ENCODE data around the gene C10orf67. TPM values are rescaled to one million over a fixed set of nuclear protein-coding genes. Genes with fewer than 3 reads are reported as not detected.

Gene C10orf67
- total RNA-seq, 1 donor from 2014 or later = 1.6 TPM

DNA sequence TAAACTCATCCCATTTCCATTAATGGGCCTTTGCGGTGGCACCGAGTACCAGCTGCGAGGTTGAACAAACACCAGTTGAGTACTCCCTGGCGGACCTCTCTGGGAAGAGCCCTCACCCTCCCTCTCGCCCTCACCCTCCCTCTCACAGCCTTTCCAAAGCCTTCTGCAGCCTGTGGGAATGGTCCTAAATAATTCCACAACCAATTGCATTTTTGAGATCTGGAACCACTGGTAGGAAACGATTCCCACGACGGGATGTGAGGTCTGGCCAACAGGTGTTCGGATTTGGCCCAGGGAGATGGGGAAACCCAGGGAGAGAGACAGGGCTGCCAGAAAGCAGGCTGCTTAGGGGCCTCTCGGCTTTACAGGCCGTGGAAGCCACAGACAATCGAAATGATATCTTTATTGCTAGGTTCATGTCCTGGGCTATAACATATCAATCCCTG is 147.2 kb downstream of the C10orf67 start:
- DNase-seq (no peak), ATAC-seq (no peak)
- intact Hi-C loops (cut with DNase I) = no loop called here
- Histone ChIP-seq H3K9me3 (no peaks in the 10 kb centered on the region), H3K27me3 (peaks cover 79% of the 10 kb centered on the region), H3K36me3 (no peaks in the 10 kb centered on the region), H3K4me1 (no peaks in the 10 kb centered on the region), H3K4me3 (no peak overlapping the region), H3K27ac (no peak overlapping the region)
- TF ChIP-seq, protein P1, sequence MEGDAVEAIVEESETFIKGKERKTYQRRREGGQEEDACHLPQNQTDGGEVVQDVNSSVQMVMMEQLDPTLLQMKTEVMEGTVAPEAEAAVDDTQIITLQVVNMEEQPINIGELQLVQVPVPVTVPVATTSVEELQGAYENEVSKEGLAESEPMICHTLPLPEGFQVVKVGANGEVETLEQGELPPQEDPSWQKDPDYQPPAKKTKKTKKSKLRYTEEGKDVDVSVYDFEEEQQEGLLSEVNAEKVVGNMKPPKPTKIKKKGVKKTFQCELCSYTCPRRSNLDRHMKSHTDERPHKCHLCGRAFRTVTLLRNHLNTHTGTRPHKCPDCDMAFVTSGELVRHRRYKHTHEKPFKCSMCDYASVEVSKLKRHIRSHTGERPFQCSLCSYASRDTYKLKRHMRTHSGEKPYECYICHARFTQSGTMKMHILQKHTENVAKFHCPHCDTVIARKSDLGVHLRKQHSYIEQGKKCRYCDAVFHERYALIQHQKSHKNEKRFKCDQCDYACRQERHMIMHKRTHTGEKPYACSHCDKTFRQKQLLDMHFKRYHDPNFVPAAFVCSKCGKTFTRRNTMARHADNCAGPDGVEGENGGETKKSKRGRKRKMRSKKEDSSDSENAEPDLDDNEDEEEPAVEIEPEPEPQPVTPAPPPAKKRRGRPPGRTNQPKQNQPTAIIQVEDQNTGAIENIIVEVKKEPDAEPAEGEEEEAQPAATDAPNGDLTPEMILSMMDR (IDR thresholded peaks at IDR 0.05) = no peak

DNA sequence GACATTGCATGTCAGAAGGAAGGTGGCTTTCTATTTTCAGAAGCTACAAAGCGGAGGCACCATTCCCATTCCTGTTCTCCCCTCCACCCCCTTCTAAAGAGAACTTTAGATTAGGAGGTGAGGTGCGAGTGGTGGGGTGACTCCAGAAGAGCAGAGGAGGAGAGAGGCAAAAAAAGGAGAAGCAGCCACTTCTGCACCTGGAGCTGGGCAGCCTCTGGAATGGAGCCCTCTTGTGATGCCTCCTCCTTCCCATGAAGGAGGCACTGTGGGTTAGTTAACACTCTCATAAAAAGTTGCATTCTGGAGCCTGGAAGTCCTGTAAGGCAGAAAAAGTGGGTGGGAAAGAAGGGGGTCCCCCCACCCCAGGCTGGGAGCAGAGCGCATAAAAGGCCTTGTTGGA is 147.7 kb downstream of the C10orf67 start:
- Histone ChIP-seq H3K27ac (no peak overlapping the region), H3K9me3 (no peaks in the 10 kb centered on the region), H3K4me3 (no peak overlapping the region), H3K36me3 (no peaks in the 10 kb centered on the region), H3K27me3 (peaks cover 79% of the 10 kb centered on the region), H3K4me1 (no peaks in the 10 kb centered on the region)
- TF ChIP-seq, protein P1 (IDR thresholded peaks at IDR 0.05) = no peak
- DNase-seq = no peak
- ATAC-seq = no peak
- intact Hi-C loops (cut with DNase I) = no loop called here

DNA sequence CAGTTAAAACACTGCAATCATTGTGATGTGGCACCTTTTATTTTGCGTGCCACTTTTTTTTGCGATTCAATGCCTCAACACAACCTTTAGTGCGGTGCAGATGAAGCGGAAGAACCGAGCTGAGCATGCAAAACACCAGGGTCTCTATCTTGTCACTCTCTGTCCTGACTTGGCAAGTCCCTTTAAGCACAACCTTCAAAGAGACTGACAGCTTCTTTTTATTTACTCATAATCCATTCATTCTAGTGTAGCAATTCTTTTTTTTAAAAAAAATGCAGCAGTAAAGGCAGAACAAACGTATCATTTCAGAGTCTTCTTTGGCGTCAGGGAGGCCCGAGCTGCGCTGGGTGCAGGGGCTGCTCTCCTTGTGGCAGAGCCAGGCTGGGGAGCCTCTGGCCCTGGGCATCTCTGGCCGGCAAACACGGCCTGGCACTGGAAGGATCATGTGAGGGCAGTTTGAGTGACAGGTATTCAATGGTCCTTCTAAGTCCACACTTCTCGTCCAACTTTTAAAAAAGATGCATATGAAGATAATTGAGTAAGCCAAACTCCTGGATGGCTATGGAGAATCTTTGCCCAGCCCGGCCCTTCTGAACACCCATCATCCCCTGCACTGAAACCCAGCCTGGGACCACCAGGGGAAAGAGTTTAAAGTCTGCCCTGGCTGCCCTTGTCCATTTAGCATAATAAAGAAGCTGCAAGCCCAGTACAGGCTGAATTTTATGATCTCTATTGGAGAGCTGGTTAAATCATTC is 148.6 kb downstream of the C10orf67 start:
- Histone ChIP-seq H3K27me3 (peaks cover 82% of the 10 kb centered on the region), H3K4me3 (no peak overlapping the region), H3K27ac (no peak overlapping the region), H3K4me1 (no peaks in the 10 kb centered on the region), H3K9me3 (no peaks in the 10 kb centered on the region), H3K36me3 (no peaks in the 10 kb centered on the region)
- ATAC-seq (no peak), DNase-seq (no peak)
- TF ChIP-seq, protein P1 (IDR thresholded peaks at IDR 0.05) = no peak
- intact Hi-C loops (cut with DNase I) = no loop called here

- intact Hi-C loops (cut with DNase I) = no loop called here
- TF ChIP-seq, protein P1 (IDR thresholded peaks at IDR 0.05) = no peak
- Histone ChIP-seq H3K27me3 (peaks cover 81% of the 10 kb centered on the region), H3K36me3 (no peaks in the 10 kb centered on the region), H3K4me1 (no peaks in the 10 kb centered on the region), H3K9me3 (no peaks in the 10 kb centered on the region), H3K27ac (no peak overlapping the region), H3K4me3 (no peak overlapping the region)
- no peak for DNase-seq
- ATAC-seq = no peak
Measured at GRCh38 chr10:23194966-23195845, 149.4 kb downstream of the C10orf67 start.

DNA sequence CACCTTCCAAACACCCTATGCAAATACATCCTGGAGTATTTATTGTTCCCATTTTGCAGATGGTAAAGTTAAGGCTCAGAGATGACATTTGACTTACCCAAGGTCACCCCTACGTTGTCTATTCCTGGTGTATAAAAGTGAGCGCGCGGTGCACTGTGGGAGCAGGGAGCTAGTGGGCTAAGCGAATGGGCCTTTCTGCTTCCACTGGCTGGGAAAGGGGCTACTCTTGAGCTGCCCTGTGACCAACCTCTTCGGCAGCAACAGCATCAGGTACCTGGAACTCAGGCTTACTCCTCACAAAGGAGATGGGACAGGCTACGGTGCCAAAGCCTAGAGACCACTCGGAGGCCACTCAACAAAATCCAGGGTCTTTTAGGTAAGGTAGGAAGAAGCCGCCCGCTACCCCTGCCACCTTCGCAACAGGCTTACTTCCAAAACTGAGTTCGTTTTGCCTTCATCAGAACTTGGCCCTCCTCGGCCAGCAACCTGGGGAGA is 150.1 kb downstream of the C10orf67 start:
- Histone ChIP-seq H3K27me3 (peaks cover 76% of the 10 kb centered on the region), H3K4me3 (no peak overlapping the region), H3K4me1 (no peaks in the 10 kb centered on the region), H3K36me3 (no peaks in the 10 kb centered on the region), H3K27ac (no peak overlapping the region), H3K9me3 (no peaks in the 10 kb centered on the region)
- TF ChIP-seq, protein P1 (IDR thresholded peaks at IDR 0.05) = no peak
- ATAC-seq = no peak
- intact Hi-C loops (cut with DNase I) = no loop called here
- no peak for DNase-seq

Data from upper lobe of right lung (tissue), 1 donor.